Subcutaneous abdominal adipose tissue (tissue), 5 donors: Measurements from ENCODE around the gene ELF4.

Experiments
- H3K27ac ChIP-seq: one replicate; pipeline ENCODE4 v1.7.0; 2013; ENCODE audit warnings: low read depth, mild to moderate bottlenecking, inconsistent platforms, low read length, moderate library complexity
- H3K27me3 ChIP-seq, 5 donors: one replicate each; pipeline ENCODE4 v1.7.0; 2013; ENCODE audit warnings: low read length in 5 of 5, inconsistent platforms in 1 of 5; ENCODE audit not compliant: control insufficient read depth in 5 of 5, insufficient read depth in 4 of 5
- H3K36me3 ChIP-seq, 5 donors: one replicate each; pipeline ENCODE4 v1.7.0; 2013; ENCODE audit warnings: low read length in 5 of 5; ENCODE audit not compliant: control insufficient read depth in 5 of 5, insufficient read depth in 5 of 5
- H3K4me1 ChIP-seq, 5 donors: one replicate each; pipeline ENCODE4 v1.7.0; 2013; ENCODE audit warnings: low read length in 5 of 5, mild to moderate bottlenecking in 3 of 5, moderate library complexity in 1 of 5; ENCODE audit not compliant: control insufficient read depth in 5 of 5, insufficient read depth in 5 of 5
- H3K4me3 ChIP-seq, 5 donors: one replicate each; pipeline ENCODE4 v1.7.0; 2013; ENCODE audit warnings: low read length in 5 of 5, low read depth in 1 of 5
- H3K9ac ChIP-seq, 5 donors: one replicate each; pipeline ENCODE4 v1.7.0; 2013; ENCODE audit warnings: low read length in 5 of 5, mild to moderate bottlenecking in 4 of 5, moderate library complexity in 3 of 5
- H3K9me3 ChIP-seq, 5 donors: one replicate each; pipeline ENCODE4 v1.7.0; 2013; ENCODE audit warnings: low read length in 5 of 5; ENCODE audit not compliant: control insufficient read depth in 5 of 5
- donor health status: healthy.
- donor health status: healthy.
- donor health status: healthy.
- donor health status: healthy.
- donor health status: healthy.

ELF4 gene

DNA sequence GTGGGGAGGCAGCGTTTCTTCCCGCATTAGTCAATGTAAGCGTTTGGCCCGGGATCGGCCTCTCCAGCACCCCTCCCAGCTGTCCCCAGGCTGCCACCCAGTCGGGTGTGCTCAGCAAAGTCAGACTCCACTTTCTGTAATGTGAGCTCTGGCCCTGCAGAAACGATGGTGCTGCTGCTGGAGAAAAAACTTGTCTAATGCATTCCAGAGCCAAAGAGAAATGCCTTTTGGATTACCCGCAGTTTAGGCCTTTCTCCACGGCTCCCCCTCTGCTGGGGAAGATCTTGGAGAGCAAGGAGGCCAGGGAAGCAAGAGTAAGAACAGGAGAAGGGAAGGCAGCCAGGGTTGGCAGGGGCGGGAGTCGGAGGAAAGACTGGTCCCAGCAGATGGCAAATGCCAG is 55.2 kb downstream of the ELF4 start:
- H3K9me3 ChIP-seq, result no peaks in the 10 kb centered on the region
- peaks cover 0 to 38% (median 28%) of the 10 kb centered on the region in 5 donors for H3K36me3 ChIP-seq
- peaks cover 4 to 28% (median 17%) of the 10 kb centered on the region in 5 donors for H3K4me1 ChIP-seq
- H3K27me3 ChIP-seq, result peaks cover 0 to 11% (median 2%) of the 10 kb centered on the region in 5 donors
- no peak overlapping the region for H3K4me3 ChIP-seq
- H3K9ac ChIP-seq, result peak overlapping the region in 1 of 5 donors; percentile 56
- H3K27ac ChIP-seq, result no peak overlapping the region

- Histone ChIP-seq H3K27me3 (peaks cover 0 to 8% (median 0%) of the 10 kb centered on the region in 5 donors), H3K27ac (no peak overlapping the region), H3K9ac (no peak overlapping the region), H3K9me3 (peaks cover 0 to 5% (median 4%) of the 10 kb centered on the region in 5 donors), H3K36me3 (peaks cover 0 to 45% (median 30%) of the 10 kb centered on the region in 5 donors), H3K4me1 (peaks cover 4 to 21% (median 17%) of the 10 kb centered on the region in 5 donors), H3K4me3 (no peak overlapping the region)
Measured at GRCh38 chrX:130053236-130053635, 57.1 kb downstream of the ELF4 start.

- Histone ChIP-seq H3K4me1 (peaks cover 4 to 21% (median 17%) of the 10 kb centered on the region in 5 donors), H3K9ac (no peak overlapping the region), H3K36me3 (peaks cover 0 to 61% (median 35%) of the 10 kb centered on the region in 5 donors), H3K27me3 (peaks cover 0 to 8% (median 4%) of the 10 kb centered on the region in 5 donors), H3K27ac (no peak overlapping the region), H3K4me3 (no peak overlapping the region), H3K9me3 (peaks cover 0 to 5% (median 4%) of the 10 kb centered on the region in 5 donors)
Measured at GRCh38 chrX:130051176-130051845, 59.0 kb downstream of the ELF4 start.

DNA sequence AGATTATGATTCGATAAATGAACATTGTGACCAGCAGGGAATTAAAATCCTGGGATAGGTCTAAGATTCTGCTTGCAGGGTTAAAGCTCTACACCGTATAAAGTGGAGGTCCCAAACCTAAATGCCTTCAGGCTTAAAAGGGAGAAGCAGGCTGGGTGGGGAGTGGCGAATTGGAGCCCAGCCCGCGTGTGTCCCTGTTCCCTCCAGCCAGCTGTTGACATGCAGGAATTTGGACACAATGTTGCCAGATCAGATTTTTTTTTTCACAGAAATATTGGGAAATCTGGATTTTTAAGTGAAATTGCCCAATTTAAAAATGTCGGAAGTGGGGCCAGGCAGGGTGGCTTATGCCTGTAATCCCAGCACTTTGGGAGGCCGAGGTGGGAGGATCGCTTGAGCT is 60.5 kb downstream of the ELF4 start:
- no peak overlapping the region for H3K4me3 ChIP-seq
- H3K4me1 ChIP-seq, result peaks cover under 1 to 16% (median 9%) of the 10 kb centered on the region in 5 donors
- no peak overlapping the region for H3K27ac ChIP-seq
- no peak overlapping the region for H3K9ac ChIP-seq
- H3K9me3 ChIP-seq, result peaks cover 0 to 5% (median 4%) of the 10 kb centered on the region in 5 donors
- peaks cover 0 to 49% (median 34%) of the 10 kb centered on the region in 5 donors for H3K36me3 ChIP-seq
- H3K27me3 ChIP-seq, result peaks cover 0 to 8% (median 4%) of the 10 kb centered on the region in 5 donors

DNA sequence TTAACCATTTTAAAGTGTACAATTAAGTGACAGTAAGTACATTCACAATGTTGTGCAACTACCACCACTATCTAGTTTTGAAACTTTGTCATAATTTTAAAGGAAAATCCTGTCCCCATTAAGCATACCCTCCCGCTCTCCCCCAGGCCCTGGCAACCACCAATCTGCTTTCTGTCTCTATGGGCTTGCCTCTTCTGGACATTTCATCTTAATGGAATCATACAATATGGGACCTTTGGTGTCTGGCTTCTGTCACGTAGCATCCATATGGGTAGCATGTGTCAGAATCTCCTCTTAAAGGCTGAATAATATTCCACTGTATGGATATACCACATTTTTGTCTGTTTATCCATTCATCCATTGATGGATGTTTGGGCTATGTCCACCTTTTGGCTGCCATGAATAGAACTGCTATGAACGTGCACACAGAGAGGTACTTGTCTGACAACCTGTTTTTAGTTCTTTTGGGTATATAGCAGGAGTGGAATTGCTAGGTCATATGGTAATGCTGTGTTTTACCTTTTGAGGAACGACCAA is 61.5 kb downstream of the ELF4 start:
- H3K27me3 ChIP-seq, result peaks cover 0 to 8% (median 4%) of the 10 kb centered on the region in 5 donors

GRCh38 chrX:130047416-130047815 is 62.9 kb downstream of the ELF4 start:
- H3K27me3 ChIP-seq, result peaks cover 0 to 6% (median 4%) of the 10 kb centered on the region in 5 donors
- H3K9ac ChIP-seq, result no peak overlapping the region
- peaks cover 0 to 11% (median 7%) of the 10 kb centered on the region in 5 donors for H3K4me1 ChIP-seq
- no peak overlapping the region for H3K27ac ChIP-seq
- H3K9me3 ChIP-seq, result peaks cover 0 to 5% (median 4%) of the 10 kb centered on the region in 5 donors
- H3K4me3 ChIP-seq, result no peak overlapping the region
- peaks cover 0 to 42% (median 31%) of the 10 kb centered on the region in 5 donors for H3K36me3 ChIP-seq

More for the DNA sequence above, 61.5 kb downstream of the ELF4 start:
- H3K27ac ChIP-seq, result no peak overlapping the region
- H3K9ac ChIP-seq, result no peak overlapping the region
- H3K36me3 ChIP-seq, result peaks cover 0 to 48% (median 37%) of the 10 kb centered on the region in 5 donors
- H3K9me3 ChIP-seq, result peaks cover 0 to 5% (median 4%) of the 10 kb centered on the region in 5 donors
- peaks cover 0 to 11% (median 7%) of the 10 kb centered on the region in 5 donors for H3K4me1 ChIP-seq
- H3K4me3 ChIP-seq, result no peak overlapping the region

DNA sequence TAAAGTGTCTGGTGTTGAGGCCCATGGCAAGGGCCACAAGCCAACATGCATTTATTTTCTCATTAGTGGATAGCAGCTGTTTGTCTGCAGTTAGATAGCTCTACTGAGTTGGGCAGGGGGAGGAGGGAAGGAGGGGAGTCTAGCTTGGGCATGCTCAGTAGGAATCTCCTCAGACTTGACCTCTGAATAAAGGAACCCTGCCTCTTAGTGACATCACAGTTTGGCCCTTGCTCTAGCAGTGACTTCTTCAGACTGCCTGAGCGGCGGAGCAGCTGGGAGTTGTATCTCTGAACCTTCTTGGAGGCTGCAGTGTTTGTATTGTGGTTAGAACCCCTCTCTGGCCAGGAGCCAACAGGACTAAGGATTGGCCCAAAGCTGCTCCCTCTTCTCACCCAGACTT is 70.5 kb downstream of the ELF4 start:
- H3K27ac ChIP-seq, result no peak overlapping the region

DNA sequence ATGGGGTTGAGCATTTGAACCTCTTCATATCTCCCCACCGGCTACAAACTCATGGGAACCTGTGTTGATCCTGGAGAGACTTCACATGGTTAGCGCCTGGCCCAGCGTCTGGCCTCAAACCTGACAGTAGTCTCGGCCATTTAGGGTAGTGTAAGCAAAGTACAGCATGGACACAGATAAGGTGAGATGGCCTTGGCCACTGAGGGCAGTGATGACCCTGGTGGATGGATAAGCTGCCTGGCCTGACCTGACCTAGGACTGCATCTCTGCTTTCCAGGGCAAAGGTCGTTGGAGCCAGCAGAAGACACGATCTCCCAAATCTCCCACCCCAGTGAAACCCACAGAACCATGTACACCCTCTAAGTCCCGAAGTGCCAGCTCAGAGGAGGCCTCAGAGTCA is 76.1 kb downstream of the ELF4 start:
- Histone ChIP-seq H3K9ac (no peak overlapping the region), H3K4me1 (no peaks in the 10 kb centered on the region), H3K36me3 (peaks cover 0 to 73% (median 47%) of the 10 kb centered on the region in 5 donors), H3K9me3 (no peaks in the 10 kb centered on the region), H3K27ac (no peak overlapping the region), H3K27me3 (peaks cover 0 to 9% (median 4%) of the 10 kb centered on the region in 5 donors), H3K4me3 (no peak overlapping the region)

More for the DNA sequence above, 70.5 kb downstream of the ELF4 start:
- H3K27me3 ChIP-seq, result peaks cover 0 to 4% (median under 1%) of the 10 kb centered on the region in 5 donors
- peaks cover 0 to 58% (median 46%) of the 10 kb centered on the region in 5 donors for H3K36me3 ChIP-seq
- no peak overlapping the region for H3K4me3 ChIP-seq
- no peaks in the 10 kb centered on the region for H3K4me1 ChIP-seq
- H3K9me3 ChIP-seq, result no peaks in the 10 kb centered on the region
- H3K9ac ChIP-seq, result no peak overlapping the region

DNA sequence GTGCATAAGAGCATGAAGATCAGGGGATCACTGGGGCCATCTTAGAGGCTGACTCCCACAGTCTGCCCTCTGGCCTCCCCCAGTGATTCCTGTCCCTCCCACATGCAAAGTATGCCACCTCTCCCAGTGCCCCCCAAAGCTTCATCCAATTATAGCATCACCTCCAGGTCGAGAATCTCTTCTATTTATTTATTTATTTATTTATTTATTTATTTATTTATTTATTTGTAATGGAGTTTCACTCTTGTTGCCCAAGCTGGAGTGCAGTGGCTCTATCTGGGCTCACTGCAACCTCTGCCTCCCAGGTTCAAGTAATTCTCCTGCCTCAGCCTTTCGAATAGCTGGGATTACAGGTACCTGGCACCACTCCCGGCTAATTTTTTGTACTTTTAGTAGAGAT is 77.7 kb downstream of the ELF4 start:
- Histone ChIP-seq H3K4me3 (no peak overlapping the region), H3K4me1 (no peaks in the 10 kb centered on the region), H3K9ac (no peak overlapping the region), H3K27me3 (peaks cover 0 to 9% (median 4%) of the 10 kb centered on the region in 5 donors), H3K27ac (no peak overlapping the region), H3K36me3 (peaks cover 0 to 60% (median 36%) of the 10 kb centered on the region in 5 donors), H3K9me3 (no peaks in the 10 kb centered on the region)

DNA sequence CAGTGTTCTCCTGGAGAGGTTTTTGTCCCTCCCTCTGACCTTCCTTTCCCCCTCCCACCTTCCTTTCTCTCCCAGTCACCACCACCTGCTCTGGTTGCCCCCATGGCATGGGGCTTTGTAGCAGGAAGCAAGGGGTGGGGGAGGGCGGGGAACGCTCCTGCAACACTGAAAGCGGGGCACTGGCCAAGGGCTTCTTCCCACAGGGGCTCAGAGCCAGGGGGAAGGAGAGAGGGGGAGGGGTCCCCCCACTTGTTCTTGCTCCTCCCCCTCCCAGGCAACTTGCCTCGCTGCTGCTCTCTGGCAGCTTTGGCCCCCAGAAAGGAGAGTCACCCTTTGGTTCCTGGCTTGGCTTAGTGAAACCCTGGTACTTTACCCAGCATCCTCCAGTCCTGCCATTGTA is 79.5 kb downstream of the ELF4 start:
- Histone ChIP-seq H3K36me3 (peaks cover 5 to 56% (median 46%) of the 10 kb centered on the region in 5 donors), H3K27me3 (peaks cover 0 to 11% (median 4%) of the 10 kb centered on the region in 5 donors), H3K27ac (no peak overlapping the region), H3K9me3 (no peaks in the 10 kb centered on the region), H3K4me3 (no peak overlapping the region), H3K9ac (no peak overlapping the region), H3K4me1 (no peaks in the 10 kb centered on the region)
